Hematopoietic multipotent progenitor cell treated with erythropoietin and hydrocortisone succinate and interleukin-3 and kit ligand, for 4 days (in vitro differentiated cells): ENCODE measurements around the gene C1QC.
A peak's percentile ranks its signal among the peaks of the same experiment; 100 is the strongest.

ENCODE experiments used
- DNase-seq: peaks from one replicate; pipeline ENCODE4 v3.0.0-alpha.2; 2015

C1QC gene

GRCh38 chr1:22643381-22643780 is at the start of gene C1QC:
Gene C1QC (plus strand): TSS chr1:22643633. CDS start chr1:22644024, 391 bp downstream.
- no peak for DNase-seq

GRCh38 chr1:22594396-22594795 is 49.0 kb upstream of the C1QC start:
- DNase-seq = no peak

- no peak for DNase-seq
Observed at GRCh38 chr1:22595108-22595507, 48.3 kb upstream of the C1QC start.

- DNase-seq = no peak
Observed at GRCh38 chr1:22597301-22597965, 46.0 kb upstream of the C1QC start.

GRCh38 chr1:22597996-22598395 is 45.4 kb upstream of the C1QC start:
- no peak for DNase-seq

GRCh38 chr1:22598736-22599135 is 44.7 kb upstream of the C1QC start:
- DNase-seq = no peak

GRCh38 chr1:22600071-22600816 is 43.2 kb upstream of the C1QC start:
- no peak for DNase-seq

- no peak for DNase-seq
Observed at GRCh38 chr1:22600817-22601605, 42.4 kb upstream of the C1QC start.

GRCh38 chr1:22601610-22602009 is 41.8 kb upstream of the C1QC start:
- DNase-seq = no peak

GRCh38 chr1:22602060-22602740 is 41.2 kb upstream of the C1QC start:
- DNase-seq = no peak

GRCh38 chr1:22606161-22606560 is 37.3 kb upstream of the C1QC start:
- no peak for DNase-seq

- no peak for DNase-seq
Observed at GRCh38 chr1:22607154-22607553, 36.3 kb upstream of the C1QC start.

GRCh38 chr1:22608361-22608760 is 35.1 kb upstream of the C1QC start:
- no peak for DNase-seq

GRCh38 chr1:22609291-22609690 is 34.1 kb upstream of the C1QC start:
- no peak for DNase-seq

- DNase-seq = peak; percentile 75
Observed at GRCh38 chr1:22611530-22611947, 31.9 kb upstream of the C1QC start.

- no peak for DNase-seq
Observed at GRCh38 chr1:22612671-22613571, 30.5 kb upstream of the C1QC start.

- no peak for DNase-seq
Observed at GRCh38 chr1:22613572-22613918, 29.9 kb upstream of the C1QC start.

- DNase-seq = no peak
Observed at GRCh38 chr1:22613951-22614350, 29.5 kb upstream of the C1QC start.

- no peak for DNase-seq
Observed at GRCh38 chr1:22615886-22616285, 27.5 kb upstream of the C1QC start.

- no peak for DNase-seq
Observed at GRCh38 chr1:22616571-22616970, 26.9 kb upstream of the C1QC start.

GRCh38 chr1:22618056-22618455 is 25.4 kb upstream of the C1QC start:
- DNase-seq = no peak

GRCh38 chr1:22619252-22619651 is 24.2 kb upstream of the C1QC start:
- DNase-seq = peak; percentile 25
